GOT3 (cell line): ENCODE data around the gene ARTN.
A peak's percentile ranks its signal among the peaks of the same experiment; 100 is the strongest.

Experiments
- DNase-seq: peaks from one replicate; lab custom pipeline; 2025; ENCODE audit warnings: mixed read lengths; lab: John Stamatoyannopoulos, UW

The ARTN gene

GRCh38 chr1:43947061-43947873 lies 13.7 kb downstream of the ARTN start:
- no peak for DNase-seq

- DNase-seq, result no peak
These were observed 14.4 kb downstream of the ARTN start for GRCh38 chr1:43947874-43948437.

- DNase-seq, result no peak
These were observed 16.1 kb downstream of the ARTN start for GRCh38 chr1:43949678-43950077.

GRCh38 chr1:43951021-43951985 lies 17.7 kb downstream of the ARTN start:
- DNase-seq, result no peak

GRCh38 chr1:43952731-43953346 lies 19.2 kb downstream of the ARTN start:
- DNase-seq, result no peak

- no peak for DNase-seq
These were observed 19.8 kb downstream of the ARTN start for GRCh38 chr1:43953361-43953760.

GRCh38 chr1:43954036-43954435 lies 20.4 kb downstream of the ARTN start:
- no peak for DNase-seq

GRCh38 chr1:43956234-43956633 lies 22.6 kb downstream of the ARTN start:
- DNase-seq, result no peak

- DNase-seq, result no peak
These were observed 23.9 kb downstream of the ARTN start for GRCh38 chr1:43957407-43958040.

- DNase-seq, result no peak
These were observed 25.0 kb downstream of the ARTN start for GRCh38 chr1:43958351-43959255.

GRCh38 chr1:43960798-43961197 lies 27.2 kb downstream of the ARTN start:
- no peak for DNase-seq

GRCh38 chr1:43961692-43962091 lies 28.1 kb downstream of the ARTN start:
- no peak for DNase-seq

GRCh38 chr1:43962324-43962723 lies 28.7 kb downstream of the ARTN start:
- DNase-seq, result no peak

GRCh38 chr1:43963006-43963405 lies 29.4 kb downstream of the ARTN start:
- no peak for DNase-seq

GRCh38 chr1:43963890-43964289 lies 30.3 kb downstream of the ARTN start:
- DNase-seq, result no peak

- no peak for DNase-seq
These were observed 31.7 kb downstream of the ARTN start for GRCh38 chr1:43965316-43965715.

GRCh38 chr1:43968348-43968948 lies 34.8 kb downstream of the ARTN start:
- DNase-seq, result no peak

GRCh38 chr1:43969416-43969745 lies 35.8 kb downstream of the ARTN start:
- no peak for DNase-seq

- DNase-seq, result peak; percentile 76
These were observed 36.3 kb downstream of the ARTN start, which contains the start of gene DPH2 for GRCh38 chr1:43969746-43970466. TSS of gene DPH2 (plus strand) at chr1:43970010. CDS start at chr1:43970176, 166 bp downstream.
